H1 (cell line): ENCODE measurements around the gene BICDL1.

Experiments
- BACH1 ChIP-seq: IDR thresholded peaks from 2 replicates; pipeline ENCODE4 v1.6.1; 2012; ENCODE audit warnings: low read length, improper control_type of control experiment
- BCL11A ChIP-seq, 2 experiments: IDR thresholded peaks; one replicate each; pipeline ENCODE4 v1.6.1; 2011; ENCODE audit warnings: low read depth in 2 of 2, low read length in 2 of 2, mild to moderate bottlenecking in 2 of 2
- CBX5 ChIP-seq: fragments of 300-800, 300-1000 bp; sonication (generic); IDR thresholded peaks from 2 replicates; pipeline ENCODE4 v1.7.1; 2016; ENCODE audit warnings: antibody characterized with exemption, low read length, low read depth
- EZH2 ChIP-seq: fragments of 200-600 bp; sonication (generic); IDR thresholded peaks from 2 replicates; pipeline ENCODE4 v1.7.1; 2012; ENCODE audit warnings: low read depth, mild to moderate bottlenecking, moderate library complexity, low read length, inconsistent platforms; ENCODE audit not compliant: severe bottlenecking
- FOSL1 ChIP-seq: IDR thresholded peaks from 2 replicates; pipeline ENCODE4 v1.6.1; 2011; ENCODE audit warnings: mild to moderate bottlenecking, low read depth, low read length, moderate library complexity; ENCODE audit not compliant: insufficient read depth
- GABPA ChIP-seq: IDR thresholded peaks from 2 replicates; pipeline ENCODE4 v1.6.1; 2011; ENCODE audit warnings: mild to moderate bottlenecking, low read length, moderate library complexity, borderline replicate concordance; ENCODE audit not compliant: insufficient read depth
- JUN ChIP-seq: IDR thresholded peaks from 2 replicates; pipeline ENCODE4 v1.6.1; 2011; ENCODE audit warnings: low read depth, mild to moderate bottlenecking, improper control_type of control experiment, low read length
- PHF8 ChIP-seq: fragments of 200-600 bp; sonication (generic); conservative IDR thresholded peaks from 2 replicates; pipeline ENCODE4 v1.7.1; 2012; ENCODE audit warnings: low read depth, mild to moderate bottlenecking, inconsistent platforms, low read length, moderate library complexity
- POLR2AphosphoS5 ChIP-seq: IDR thresholded peaks from 2 replicates; pipeline ENCODE4 v1.6.1; 2011; ENCODE audit warnings: low read depth, low read length
- SIX5 ChIP-seq: IDR thresholded peaks from 2 replicates; pipeline ENCODE4 v1.6.1; 2011; ENCODE audit warnings: mild to moderate bottlenecking, low read depth, low read length
- TEAD4 ChIP-seq: IDR thresholded peaks from 2 replicates; pipeline ENCODE4 v1.6.1; 2012; ENCODE audit warnings: low read depth, low read length, inconsistent platforms, mixed read lengths
- YY1 ChIP-seq: IDR thresholded peaks from 2 replicates; pipeline ENCODE4 v1.6.1; 2011; ENCODE audit warnings: low read depth, mild to moderate bottlenecking, low read length
- TF ChIP-seq, protein P1 (sequence below), 3 experiments: IDR thresholded peaks; 1 replicate in 2 of 3; 2 replicates in 1 of 3; pipeline versions ENCODE4 v1.5.1 to v1.6.1; 2011; ENCODE audit warnings: low read length in 3 of 3, mild to moderate bottlenecking in 3 of 3, inconsistent platforms in 2 of 3, low read depth in 1 of 3, moderate library complexity in 1 of 3; ENCODE audit not compliant: insufficient read depth in 1 of 3; ENCODE audit errors: control extremely low read depth in 1 of 3

DNA sequence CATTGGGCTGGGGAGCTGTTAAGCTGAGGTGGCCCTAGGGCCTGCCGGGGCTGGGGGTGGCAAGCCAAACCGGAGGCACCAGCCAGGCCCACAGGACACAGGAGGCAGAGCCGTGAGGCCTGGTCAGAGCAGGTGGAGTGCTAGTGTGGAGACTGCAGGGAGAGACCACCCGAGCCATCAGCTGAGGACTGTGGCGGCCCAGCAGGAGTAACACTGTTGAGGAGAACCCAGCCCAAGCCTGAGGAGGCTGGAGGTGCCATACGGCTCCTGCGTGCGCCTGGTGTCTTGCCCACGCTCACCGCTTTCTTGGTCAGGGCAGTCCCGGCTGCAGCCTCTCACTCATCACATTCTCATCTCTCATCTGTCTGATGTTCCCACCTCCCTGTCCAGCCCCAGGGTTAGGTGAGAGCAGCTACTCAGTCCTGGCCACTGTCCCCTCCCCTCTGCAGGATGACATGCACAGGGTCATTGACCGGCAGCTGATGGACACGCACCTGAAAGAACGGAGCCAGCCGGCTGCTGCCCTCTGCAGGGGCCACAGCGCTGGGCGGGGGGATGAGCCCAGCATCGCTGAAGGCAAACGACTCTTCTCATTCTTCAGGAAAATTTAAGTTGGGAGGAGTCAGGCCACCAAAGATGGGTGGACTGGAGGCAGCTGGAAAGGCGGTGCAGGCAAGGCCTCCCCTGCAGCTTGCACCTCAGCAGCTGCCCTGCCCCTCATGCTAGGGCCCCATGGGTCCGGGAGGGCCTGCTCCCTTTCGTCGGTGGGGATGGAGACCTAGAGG lies 103.7 kb downstream of the BICDL1 start:
- TF ChIP-seq BCL11A (IDR thresholded peaks at IDR 0.05; ENCODE audit: low read depth in 2 of 2, low read length in 2 of 2) = no peak
- TF ChIP-seq GABPA = no peak
- TF ChIP-seq EZH2 = no peak
- TF ChIP-seq TEAD4 = no peak
- TF ChIP-seq, protein P1, sequence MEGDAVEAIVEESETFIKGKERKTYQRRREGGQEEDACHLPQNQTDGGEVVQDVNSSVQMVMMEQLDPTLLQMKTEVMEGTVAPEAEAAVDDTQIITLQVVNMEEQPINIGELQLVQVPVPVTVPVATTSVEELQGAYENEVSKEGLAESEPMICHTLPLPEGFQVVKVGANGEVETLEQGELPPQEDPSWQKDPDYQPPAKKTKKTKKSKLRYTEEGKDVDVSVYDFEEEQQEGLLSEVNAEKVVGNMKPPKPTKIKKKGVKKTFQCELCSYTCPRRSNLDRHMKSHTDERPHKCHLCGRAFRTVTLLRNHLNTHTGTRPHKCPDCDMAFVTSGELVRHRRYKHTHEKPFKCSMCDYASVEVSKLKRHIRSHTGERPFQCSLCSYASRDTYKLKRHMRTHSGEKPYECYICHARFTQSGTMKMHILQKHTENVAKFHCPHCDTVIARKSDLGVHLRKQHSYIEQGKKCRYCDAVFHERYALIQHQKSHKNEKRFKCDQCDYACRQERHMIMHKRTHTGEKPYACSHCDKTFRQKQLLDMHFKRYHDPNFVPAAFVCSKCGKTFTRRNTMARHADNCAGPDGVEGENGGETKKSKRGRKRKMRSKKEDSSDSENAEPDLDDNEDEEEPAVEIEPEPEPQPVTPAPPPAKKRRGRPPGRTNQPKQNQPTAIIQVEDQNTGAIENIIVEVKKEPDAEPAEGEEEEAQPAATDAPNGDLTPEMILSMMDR (IDR thresholded peaks at IDR 0.05; ENCODE audit: control extremely low read depth in 1 of 3, insufficient read depth in 1 of 3, low read depth in 1 of 3, low read length in 3 of 3) = peak in 1 of 3 experiments; percentile 34; a peak in 1 of 4 replicates
- no peak for TF ChIP-seq PHF8
- TF ChIP-seq CBX5 = no peak
- TF ChIP-seq JUN = no peak
- no peak for TF ChIP-seq FOSL1
- no peak for TF ChIP-seq YY1
- no peak for TF ChIP-seq POLR2AphosphoS5
- TF ChIP-seq SIX5 = no peak
- no peak for TF ChIP-seq BACH1
